ENCODE results near the gene BABAM2. TPM values are rescaled to one million over a fixed set of nuclear protein-coding genes. Genes with fewer than 3 reads are reported as not detected.

Gene BABAM2
- total RNA-seq, 1 donor = 42.0 TPM

GRCh38 chr2:28268386-28268785 lies 377.9 kb downstream of the BABAM2 start:
- H3K79me2 ChIP-seq (ENCODE audit: insufficient read depth, low read length) = no peaks in the 10 kb centered on the region
- H3K4me1 ChIP-seq (ENCODE audit: insufficient read depth, low read length) = peaks cover 31% of the 10 kb centered on the region
- TF ChIP-seq CTCF (IDR thresholded peaks at IDR 0.05; ENCODE audit: extremely low read depth, low read depth, low read length) = no peak
- no peaks in the 10 kb centered on the region for H3K9me3 ChIP-seq (ENCODE audit: low read depth, low read length)
- no peak overlapping the region for H2AFZ ChIP-seq (ENCODE audit: low read length)
- no peak overlapping the region for H3K4me3 ChIP-seq (ENCODE audit: insufficient read depth, low read length)
- DNase-seq (ENCODE audit: insufficient read length, low spot score, missing footprints) = no peak
- no peaks in the 10 kb centered on the region for H3K27me3 ChIP-seq (ENCODE audit: insufficient read depth, low read length)
- no peak overlapping the region for H3K27ac ChIP-seq (ENCODE audit: low read depth, low read length)
- no peak overlapping the region for H3K4me2 ChIP-seq (ENCODE audit: insufficient read depth, low read length)
- H3K36me3 ChIP-seq (ENCODE audit: insufficient read depth, low read length) = no peaks in the 10 kb centered on the region
- no peaks in the 10 kb centered on the region for H4K20me1 ChIP-seq (ENCODE audit: insufficient read depth, low read length)

- no peak for TF ChIP-seq CTCF (IDR thresholded peaks at IDR 0.05; ENCODE audit: extremely low read depth, low read depth, low read length)
- Histone ChIP-seq H3K4me3 (ENCODE audit: insufficient read depth, low read length) (no peak overlapping the region), H3K27ac (ENCODE audit: low read depth, low read length) (no peak overlapping the region), H3K79me2 (ENCODE audit: insufficient read depth, low read length) (no peaks in the 10 kb centered on the region), H3K9me3 (ENCODE audit: low read depth, low read length) (no peaks in the 10 kb centered on the region), H3K27me3 (ENCODE audit: insufficient read depth, low read length) (no peaks in the 10 kb centered on the region), H3K36me3 (ENCODE audit: insufficient read depth, low read length) (no peaks in the 10 kb centered on the region), H2AFZ (ENCODE audit: low read length) (no peak overlapping the region), H3K4me2 (ENCODE audit: insufficient read depth, low read length) (no peak overlapping the region), H4K20me1 (ENCODE audit: insufficient read depth, low read length) (no peaks in the 10 kb centered on the region), H3K4me1 (ENCODE audit: insufficient read depth, low read length) (peaks cover 31% of the 10 kb centered on the region)
- no peak for DNase-seq (ENCODE audit: insufficient read length, low spot score, missing footprints)
Measured at GRCh38 chr2:28269019-28269784, 378.7 kb downstream of the BABAM2 start.

GRCh38 chr2:28270456-28271152 lies 380.1 kb downstream of the BABAM2 start:
- H4K20me1 ChIP-seq (ENCODE audit: insufficient read depth, low read length) = no peaks in the 10 kb centered on the region
- H3K79me2 ChIP-seq (ENCODE audit: insufficient read depth, low read length) = no peaks in the 10 kb centered on the region
- H3K4me2 ChIP-seq (ENCODE audit: insufficient read depth, low read length) = no peak overlapping the region
- H3K9me3 ChIP-seq (ENCODE audit: low read depth, low read length) = no peaks in the 10 kb centered on the region
- H3K36me3 ChIP-seq (ENCODE audit: insufficient read depth, low read length) = no peaks in the 10 kb centered on the region
- H3K4me3 ChIP-seq (ENCODE audit: insufficient read depth, low read length) = no peak overlapping the region
- no peak for DNase-seq (ENCODE audit: insufficient read length, low spot score, missing footprints)
- no peak overlapping the region for H2AFZ ChIP-seq (ENCODE audit: low read length)
- H3K27me3 ChIP-seq (ENCODE audit: insufficient read depth, low read length) = no peaks in the 10 kb centered on the region
- H3K27ac ChIP-seq (ENCODE audit: low read depth, low read length) = no peak overlapping the region
- H3K4me1 ChIP-seq (ENCODE audit: insufficient read depth, low read length) = peaks cover 44% of the 10 kb centered on the region
- no peak for TF ChIP-seq CTCF (IDR thresholded peaks at IDR 0.05; ENCODE audit: extremely low read depth, low read depth, low read length)

GRCh38 chr2:28271231-28271918 lies 380.8 kb downstream of the BABAM2 start:
- Histone ChIP-seq H3K4me2 (ENCODE audit: insufficient read depth, low read length) (peak overlapping the region; percentile 37), H3K4me3 (ENCODE audit: insufficient read depth, low read length) (no peak overlapping the region), H3K79me2 (ENCODE audit: insufficient read depth, low read length) (no peaks in the 10 kb centered on the region), H3K9me3 (ENCODE audit: low read depth, low read length) (no peaks in the 10 kb centered on the region), H2AFZ (ENCODE audit: low read length) (peak overlapping the region; percentile 39), H3K36me3 (ENCODE audit: insufficient read depth, low read length) (no peaks in the 10 kb centered on the region), H3K27ac (ENCODE audit: low read depth, low read length) (no peak overlapping the region), H3K27me3 (ENCODE audit: insufficient read depth, low read length) (no peaks in the 10 kb centered on the region), H3K4me1 (ENCODE audit: insufficient read depth, low read length) (peaks cover 50% of the 10 kb centered on the region), H4K20me1 (ENCODE audit: insufficient read depth, low read length) (no peaks in the 10 kb centered on the region)
- no peak for TF ChIP-seq CTCF (IDR thresholded peaks at IDR 0.05; ENCODE audit: extremely low read depth, low read depth, low read length)
- peak; percentile 34 for DNase-seq (ENCODE audit: insufficient read length, low spot score, missing footprints)

Measured in osteoblast (primary cell).